Upper lobe of left lung (tissue), 6 donors: Measurements from ENCODE around the gene C11orf52. TPM values are rescaled to one million over a fixed set of nuclear protein-coding genes. Genes with fewer than 3 reads are reported as not detected.

ENCODE experiments used
- ATAC-seq, 2 donors: fragments of 200-7000 bp; cut with Tn5 transposase; one replicate each; pipeline ENCODE4 v1.9.1; 2022; ENCODE audit warnings: mild to moderate bottlenecking in 2 of 2, moderate library complexity in 2 of 2; ENCODE audit not compliant: low FRiP score in 2 of 2
- DNase-seq, 2 donors: peaks; one replicate each; pipeline ENCODE4 v3.0.0-alpha.2; 2019 to 2020
- H3K27ac ChIP-seq, 4 donors: fragments of 200-600 bp; sonication (generic); one replicate each; pipeline ENCODE4 v1.5.1; 2016 to 2019
- H3K27me3 ChIP-seq, 4 donors: fragments of 200-600 bp; sonication (generic); one replicate each; pipeline ENCODE4 v1.5.1; 2017 to 2019
- H3K36me3 ChIP-seq, 4 donors: fragments of 200-600 bp; sonication (generic); one replicate each; pipeline ENCODE4 v1.5.1; 2016 to 2019
- H3K4me1 ChIP-seq, 4 donors: fragments of 200-600 bp; sonication (generic); one replicate each; pipeline ENCODE4 v1.5.1; 2018 to 2019
- H3K4me3 ChIP-seq, 4 donors: fragments of 200-600 bp; sonication (generic); one replicate each; pipeline ENCODE4 v1.5.1; 2017 to 2019; ENCODE audit warnings: mild to moderate bottlenecking in 2 of 4, moderate library complexity in 1 of 4
- H3K9me3 ChIP-seq, 4 donors: fragments of 200-600 bp; sonication (generic); one replicate each; pipeline ENCODE4 v1.5.1; 2018 to 2019
- EP300 ChIP-seq, 4 donors: sonication (generic); formaldehyde crosslinking; IDR thresholded peaks; one replicate each; pipeline ENCODE4 v1.5.1; 2017; ENCODE audit warnings: antibody characterized with exemption in 4 of 4, control low read depth in 2 of 4
- POLR2A ChIP-seq, 4 donors: fragments of 450-650 bp; IDR thresholded peaks; one replicate each; pipeline ENCODE4 v1.5.1; 2016 to 2017; ENCODE audit warnings: antibody characterized with exemption in 4 of 4, mild to moderate bottlenecking in 2 of 4
- POLR2AphosphoS5 ChIP-seq, 2 donors: sonication (generic); formaldehyde crosslinking; IDR thresholded peaks; one replicate each; pipeline ENCODE4 v1.5.1; 2017; ENCODE audit warnings: antibody characterized with exemption in 2 of 2
- WGBS, 2 donors: methylation state at CpG; one replicate each; pipeline ENCODE4 v1.1.5; 2017 to 2018; 5-methylcytosine and 5-hydroxymethylcytosine counted together
- total RNA-seq, 6 donors: library from RNA; depleted of rRNA in 4 of 6; stranded (reverse); fragments of >200 nt in 4 of 6; gene quantifications; one replicate each; pipeline versions ENCODE4 v1.1.0 to v1.2.1, GENCODE V29; 2016 to 2021
- TF ChIP-seq, protein P1 (sequence below), 6 experiments: fragments of 450-650 bp in 4 of 6; fragments of 200-600 bp in 2 of 6; sonication (generic) in 2 of 6; IDR thresholded peaks; one replicate each; pipeline ENCODE4 v1.5.1; 2016 to 2019; ENCODE audit warnings: antibody characterized with exemption in 6 of 6
- donor health status: DM: no; HTN: no; CAD: no; lungs with moderate emphysema.
- donor health status: DM: no; HTN: yes; CAD: no; lungs with severe emphysema.

Gene C11orf52, protein sequence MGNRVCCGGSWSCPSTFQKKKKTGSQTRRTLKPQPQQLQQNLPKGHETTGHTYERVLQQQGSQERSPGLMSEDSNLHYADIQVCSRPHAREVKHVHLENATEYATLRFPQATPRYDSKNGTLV
- total RNA-seq, result 10 to 100 TPM in 4 of 6 donors, 1 to 10 TPM in 2; 7.1 to 26.7 (median 11.3) TPM

DNA sequence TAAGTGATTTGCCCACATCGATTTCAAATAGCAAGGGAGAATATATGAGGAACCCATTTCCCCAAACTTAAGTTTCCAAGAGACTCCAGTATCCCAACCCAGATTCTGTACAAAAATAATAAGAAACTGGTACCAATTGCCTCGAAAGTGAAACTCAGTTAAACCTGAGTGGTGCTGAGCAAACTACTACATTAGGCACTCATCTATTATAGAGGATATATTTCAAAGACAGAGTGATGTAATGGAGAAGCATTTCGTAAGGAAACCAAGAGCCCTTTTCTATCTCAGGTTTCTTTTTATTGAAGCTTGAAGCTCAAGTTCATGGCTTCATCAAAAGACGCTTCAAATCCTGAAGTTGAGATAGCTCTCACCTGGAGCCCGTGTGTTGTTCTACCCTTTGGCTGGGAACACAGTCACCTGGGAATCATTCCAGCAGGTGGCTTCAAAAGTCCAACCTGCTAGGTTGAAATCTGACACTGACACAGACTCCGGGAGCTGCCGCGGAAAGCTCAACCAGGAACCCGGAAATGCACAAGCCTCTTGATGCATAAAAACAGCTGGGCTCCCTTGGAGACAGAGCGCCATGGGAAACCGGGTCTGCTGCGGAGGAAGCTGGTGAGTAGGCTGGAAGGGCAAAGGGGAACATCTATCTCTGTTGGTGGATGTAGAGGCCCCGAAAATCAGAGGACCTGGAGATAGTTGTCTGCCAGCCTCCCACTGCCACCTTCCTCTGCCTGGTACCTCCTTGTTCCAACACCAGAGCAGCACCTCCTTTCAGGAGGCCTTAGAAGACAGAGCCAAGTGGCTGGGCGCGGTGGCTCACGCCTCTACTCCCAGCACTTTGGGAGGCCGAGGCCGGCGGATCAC lies at the start of gene C11orf52:
Gene C11orf52 (plus strand): TSS at position 524 of the 867 bp plus-strand sequence. CDS start 60 bp downstream, at position 584.
- no peaks in the 10 kb centered on the region for H3K36me3 ChIP-seq
- peaks cover 2 to 22% (median 14%) of the 10 kb centered on the region in 4 donors for H3K4me1 ChIP-seq
- TF ChIP-seq EP300 (IDR thresholded peaks at IDR 0.05), result no peak
- peak in 1 of 2 donors; percentile 31 for TF ChIP-seq POLR2AphosphoS5 (IDR thresholded peaks at IDR 0.05)
- peak in 3 of 4 donors; percentile 28 to 65 (median 36) for TF ChIP-seq POLR2A (IDR thresholded peaks at IDR 0.05)
- TF ChIP-seq, protein P1, sequence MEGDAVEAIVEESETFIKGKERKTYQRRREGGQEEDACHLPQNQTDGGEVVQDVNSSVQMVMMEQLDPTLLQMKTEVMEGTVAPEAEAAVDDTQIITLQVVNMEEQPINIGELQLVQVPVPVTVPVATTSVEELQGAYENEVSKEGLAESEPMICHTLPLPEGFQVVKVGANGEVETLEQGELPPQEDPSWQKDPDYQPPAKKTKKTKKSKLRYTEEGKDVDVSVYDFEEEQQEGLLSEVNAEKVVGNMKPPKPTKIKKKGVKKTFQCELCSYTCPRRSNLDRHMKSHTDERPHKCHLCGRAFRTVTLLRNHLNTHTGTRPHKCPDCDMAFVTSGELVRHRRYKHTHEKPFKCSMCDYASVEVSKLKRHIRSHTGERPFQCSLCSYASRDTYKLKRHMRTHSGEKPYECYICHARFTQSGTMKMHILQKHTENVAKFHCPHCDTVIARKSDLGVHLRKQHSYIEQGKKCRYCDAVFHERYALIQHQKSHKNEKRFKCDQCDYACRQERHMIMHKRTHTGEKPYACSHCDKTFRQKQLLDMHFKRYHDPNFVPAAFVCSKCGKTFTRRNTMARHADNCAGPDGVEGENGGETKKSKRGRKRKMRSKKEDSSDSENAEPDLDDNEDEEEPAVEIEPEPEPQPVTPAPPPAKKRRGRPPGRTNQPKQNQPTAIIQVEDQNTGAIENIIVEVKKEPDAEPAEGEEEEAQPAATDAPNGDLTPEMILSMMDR (IDR thresholded peaks at IDR 0.05), result peak in 1 of 6 experiments; percentile 16
- H3K27me3 ChIP-seq, result no peaks in the 10 kb centered on the region
- 49 to 56% methylated on average over 19 of the region's 19 CpGs for WGBS, 2 donors
- H3K9me3 ChIP-seq, result no peaks in the 10 kb centered on the region
- peak within 1 kb of the TSS; percentile 67 to 81 (median 73) for H3K27ac ChIP-seq
- peak within 1 kb of the TSS in 3 of 4 donors; percentile 18 to 42 (median 38) for H3K4me3 ChIP-seq
- ATAC-seq (peak; percentile 61 to 89), DNase-seq (peak in 1 of 2 donors; percentile 85)

DNA sequence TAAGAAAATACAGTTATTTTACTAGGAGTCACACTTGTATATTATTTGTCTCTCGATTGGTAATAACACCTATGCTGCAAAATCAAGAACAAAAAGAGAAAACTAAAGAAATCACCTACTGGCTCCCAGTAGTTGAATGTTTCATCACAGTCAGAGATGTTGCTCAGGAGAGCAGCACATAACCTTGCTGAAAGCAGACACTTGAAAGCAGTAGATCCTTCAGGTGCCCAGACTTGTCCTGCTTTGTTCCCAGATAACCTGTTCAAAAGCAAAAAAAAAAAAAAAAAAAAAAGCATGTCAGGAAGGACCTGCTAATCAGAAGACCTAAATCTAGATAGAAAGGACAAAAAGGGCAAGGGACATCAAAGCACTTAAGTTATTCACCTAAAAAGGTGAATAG lies 48.6 kb upstream of the C11orf52 start:
- Histone ChIP-seq H3K4me3 (peak overlapping the region in 1 of 4 donors; percentile 98), H3K27ac (no peak overlapping the region), H3K27me3 (no peaks in the 10 kb centered on the region), H3K36me3 (peaks cover 5 to 37% (median 9%) of the 10 kb centered on the region in 4 donors), H3K4me1 (peaks cover 9 to 21% (median 14%) of the 10 kb centered on the region in 4 donors), H3K9me3 (no peaks in the 10 kb centered on the region)
- DNase-seq, result no peak
- no peak for ATAC-seq
- 85 to 95% methylated on average over 1 of the region's 1 CpG for WGBS, 2 donors
- TF ChIP-seq POLR2AphosphoS5 (IDR thresholded peaks at IDR 0.05) (no peak), EP300 (IDR thresholded peaks at IDR 0.05) (no peak), POLR2A (IDR thresholded peaks at IDR 0.05) (no peak)

DNA sequence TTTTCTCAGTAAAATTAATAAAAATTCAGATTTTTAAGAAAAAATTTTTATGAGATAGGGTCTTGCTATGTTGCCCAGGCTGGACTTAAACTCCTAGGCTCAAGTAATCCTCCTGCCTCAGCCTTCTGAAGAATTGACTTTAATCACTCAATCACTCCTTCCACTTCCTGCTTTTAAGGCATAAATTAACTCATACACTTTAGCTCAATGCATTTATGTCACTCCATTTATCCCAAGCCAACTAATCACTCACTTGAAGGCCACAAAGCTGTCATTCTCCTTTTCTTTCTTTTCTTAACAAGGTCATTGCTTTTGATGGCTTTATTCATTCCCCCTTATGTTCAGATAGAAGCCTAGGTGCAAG lies 48.2 kb upstream of the C11orf52 start:
- Histone ChIP-seq H3K27ac (peak overlapping the region in 3 of 4 donors; percentile 84 to 95 (median 95)), H3K36me3 (peaks cover 5 to 37% (median 9%) of the 10 kb centered on the region in 4 donors), H3K27me3 (no peaks in the 10 kb centered on the region), H3K4me3 (peak overlapping the region; percentile 84 to 98 (median 94)), H3K9me3 (no peaks in the 10 kb centered on the region), H3K4me1 (peaks cover 9 to 21% (median 14%) of the 10 kb centered on the region in 4 donors)
- DNase-seq (no peak), ATAC-seq (no peak)
- TF ChIP-seq, protein P1 (IDR thresholded peaks at IDR 0.05), result no peak

DNA sequence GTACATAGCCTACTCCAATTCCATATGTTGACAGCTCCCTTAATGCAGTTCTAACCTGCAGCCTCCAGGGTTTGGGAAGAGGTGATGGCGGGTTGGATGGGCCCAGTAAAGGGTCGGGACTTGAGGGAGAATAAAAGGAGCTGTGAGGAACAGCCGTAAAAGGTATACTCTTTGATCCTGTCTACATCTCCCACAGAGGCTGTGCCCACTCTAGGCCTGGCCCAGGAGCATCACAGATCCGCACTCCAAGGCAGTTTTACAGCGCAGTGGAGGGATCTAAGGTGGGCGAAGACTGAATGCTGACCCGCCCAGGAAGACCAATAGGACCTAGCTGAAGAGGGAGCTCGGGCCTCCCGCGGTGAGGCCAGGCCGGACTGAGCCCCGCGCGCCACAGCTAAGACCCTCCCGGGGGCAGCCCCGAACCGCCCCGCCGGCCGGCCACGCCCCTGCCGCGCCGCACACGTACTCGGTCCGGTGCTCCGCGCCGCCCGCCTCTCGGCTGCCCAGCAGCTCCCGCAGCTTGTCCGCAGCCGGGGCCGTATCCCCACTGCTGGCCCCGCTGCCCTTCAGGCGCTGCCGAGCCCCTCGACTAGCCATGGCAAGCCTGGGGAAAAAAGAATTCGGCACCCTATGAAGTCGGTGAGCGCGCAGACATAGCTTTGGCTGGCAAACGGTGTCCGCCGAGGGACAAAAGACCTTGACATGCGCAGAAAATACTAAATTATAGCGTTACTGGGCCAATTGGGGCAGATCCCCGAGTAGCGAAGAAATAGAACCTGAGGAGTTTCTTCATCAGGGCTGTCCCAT lies 47.6 kb upstream of the C11orf52 start, which contains the start of gene ALG9:
Gene ALG9 (minus strand): TSS at position 696 of the 807 bp plus-strand sequence. CDS start 99 bp downstream, at position 597.
- DNase-seq, result peak; percentile 73 to 95
- peak within 1 kb of the TSS; percentile 84 to 95 (median 93) for H3K27ac ChIP-seq
- 1% methylated on average over 28 to 36 of the region's 51 CpGs for WGBS, 2 donors

More for the DNA sequence above, 47.6 kb upstream of the C11orf52 start, which contains the start of gene ALG9:
- no peaks in the 10 kb centered on the region for H3K9me3 ChIP-seq
- peaks cover 5 to 35% (median 8%) of the 10 kb centered on the region in 4 donors for H3K36me3 ChIP-seq
- no peaks in the 10 kb centered on the region for H3K27me3 ChIP-seq
- ATAC-seq, result peak; percentile 89 to 97
- H3K4me1 ChIP-seq, result peaks cover 9 to 21% (median 14%) of the 10 kb centered on the region in 4 donors
- peak within 1 kb of the TSS; percentile 84 to 98 (median 94) for H3K4me3 ChIP-seq
- TF ChIP-seq POLR2A (IDR thresholded peaks at IDR 0.05), result peak in 1 of 4 donors; percentile 54
- peak in 1 of 4 donors; percentile 26 for TF ChIP-seq EP300 (IDR thresholded peaks at IDR 0.05)
- TF ChIP-seq POLR2AphosphoS5 (IDR thresholded peaks at IDR 0.05), result peak; percentile 60 to 72
- TF ChIP-seq, protein P1 (IDR thresholded peaks at IDR 0.05), result peak in 5 of 6 experiments; percentile 19 to 41 (median 37)
